ENCODE measurements around the gene THRB. TPM values are rescaled to one million over a fixed set of nuclear protein-coding genes. Genes with fewer than 3 reads are reported as not detected.
A peak's percentile ranks its signal among the peaks of the same experiment; 100 is the strongest.

THRB gene
- total RNA-seq, 1 donor from 2014 or later: 3.1 TPM

GRCh38 chr3:24235121-24235520, 259.5 kb downstream of the THRB start:
- peak; percentile 76 for DNase-seq (ENCODE audit: low read depth)
- H3K4me3 ChIP-seq (ENCODE audit: low read depth, low read length): no peak overlapping the region
- no peaks in the 10 kb centered on the region for H3K27me3 ChIP-seq (ENCODE audit: control insufficient read depth, insufficient read depth, low read length)
- no peak for TF ChIP-seq CTCF (IDR thresholded peaks at IDR 0.05; ENCODE audit: insufficient read depth, low read length, poor library complexity, severe bottlenecking)
- no peaks in the 10 kb centered on the region for H3K36me3 ChIP-seq (ENCODE audit: control insufficient read depth, insufficient read depth, low read length)

- H3K27me3 ChIP-seq (ENCODE audit: control insufficient read depth, insufficient read depth, low read length): no peaks in the 10 kb centered on the region
- TF ChIP-seq CTCF (IDR thresholded peaks at IDR 0.05; ENCODE audit: insufficient read depth, low read length, poor library complexity, severe bottlenecking): no peak
- DNase-seq (ENCODE audit: low read depth): no peak
- H3K4me3 ChIP-seq (ENCODE audit: low read depth, low read length): no peak overlapping the region
- no peaks in the 10 kb centered on the region for H3K36me3 ChIP-seq (ENCODE audit: control insufficient read depth, insufficient read depth, low read length)
These were observed 261.9 kb downstream of the THRB start for GRCh38 chr3:24232784-24233183.

DNA sequence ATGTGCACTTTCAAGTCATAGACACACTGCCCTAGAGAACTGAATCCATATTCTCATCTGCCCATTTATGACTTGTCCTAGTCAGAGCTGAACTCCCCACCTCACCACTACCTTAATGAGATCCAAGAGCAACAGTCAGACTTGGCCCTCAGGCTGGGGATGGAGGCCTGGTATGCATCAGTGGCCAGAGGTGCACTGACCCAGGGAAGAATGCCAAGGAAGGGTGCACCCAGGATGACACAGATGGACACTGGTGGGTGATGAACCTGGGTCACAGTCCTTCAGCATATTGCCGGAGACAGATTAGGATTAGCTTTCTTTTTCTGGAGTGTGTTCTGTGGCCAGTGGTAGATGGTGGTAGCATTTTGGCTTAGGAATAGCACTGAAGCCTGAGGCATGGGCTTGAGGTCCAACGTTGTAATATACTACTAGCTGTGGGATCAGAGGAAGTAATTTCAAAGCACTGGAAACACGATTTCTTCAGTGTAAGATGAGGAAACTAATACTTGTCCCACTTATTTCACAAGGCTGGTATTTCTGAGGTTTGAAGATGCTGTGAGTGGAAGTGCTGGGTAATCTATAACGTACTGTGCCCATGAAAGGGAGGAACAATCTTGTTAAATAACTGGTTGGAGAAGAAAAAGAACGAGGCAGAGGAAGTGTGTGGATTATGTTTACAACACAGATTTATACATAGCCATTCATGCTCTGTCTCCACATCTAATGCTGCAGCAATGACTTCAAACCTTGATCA, 265.0 kb downstream of the THRB start:
- no peak for TF ChIP-seq CTCF (IDR thresholded peaks at IDR 0.05; ENCODE audit: insufficient read depth, low read length, poor library complexity, severe bottlenecking)
- H3K36me3 ChIP-seq (ENCODE audit: control insufficient read depth, insufficient read depth, low read length): no peaks in the 10 kb centered on the region
- DNase-seq (ENCODE audit: low read depth): no peak

DNA sequence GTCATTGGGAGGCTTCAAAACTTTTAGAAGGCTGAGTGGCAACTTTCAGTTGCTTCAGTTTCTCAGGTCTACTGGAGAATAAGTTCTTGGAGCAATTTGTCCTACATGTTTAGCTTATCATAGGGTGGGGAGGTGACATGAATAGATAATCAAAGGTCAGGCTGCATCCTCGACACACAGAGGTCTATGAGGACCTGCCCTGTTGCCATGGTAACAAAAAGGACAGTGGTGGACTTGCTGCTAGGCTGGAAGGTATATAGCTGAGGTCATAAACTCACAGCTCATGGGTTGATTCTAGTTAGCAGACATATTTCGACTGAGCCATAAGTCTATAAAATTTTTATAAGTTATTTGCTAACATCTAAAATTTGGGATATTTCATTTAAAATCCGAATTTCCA, 267.0 kb downstream of the THRB start:
- Histone ChIP-seq H3K27me3 (ENCODE audit: control insufficient read depth, insufficient read depth, low read length) (no peaks in the 10 kb centered on the region), H3K36me3 (ENCODE audit: control insufficient read depth, insufficient read depth, low read length) (no peaks in the 10 kb centered on the region), H3K4me3 (ENCODE audit: low read depth, low read length) (no peak overlapping the region)
- no peak for DNase-seq (ENCODE audit: low read depth)
- no peak for TF ChIP-seq CTCF (IDR thresholded peaks at IDR 0.05; ENCODE audit: insufficient read depth, low read length, poor library complexity, severe bottlenecking)

More for the DNA sequence above, 265.0 kb downstream of the THRB start:
- Histone ChIP-seq H3K27me3 (ENCODE audit: control insufficient read depth, insufficient read depth, low read length) (no peaks in the 10 kb centered on the region), H3K4me3 (ENCODE audit: low read depth, low read length) (no peak overlapping the region)

DNA sequence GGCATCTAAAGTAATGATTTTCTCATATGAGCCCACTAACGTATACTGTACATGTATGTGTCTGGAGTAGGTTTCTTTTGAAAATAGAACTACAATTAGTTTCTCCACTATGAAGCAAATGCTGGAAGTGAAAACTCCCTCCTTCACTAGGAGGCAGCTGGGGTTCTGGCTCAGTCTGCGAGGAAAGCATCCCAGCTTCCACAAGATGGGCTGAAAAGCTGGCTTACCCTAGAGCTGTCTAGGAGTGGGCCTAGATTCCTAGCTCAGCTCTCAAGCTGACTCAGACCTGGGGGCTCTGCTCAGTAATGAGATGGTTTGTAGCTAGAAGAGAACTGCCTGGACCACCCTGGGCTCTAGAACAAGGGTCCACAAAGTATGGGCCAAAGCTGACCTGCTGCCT, 268.3 kb downstream of the THRB start:
- H3K4me3 ChIP-seq (ENCODE audit: low read depth, low read length): no peak overlapping the region
- H3K27me3 ChIP-seq (ENCODE audit: control insufficient read depth, insufficient read depth, low read length): no peaks in the 10 kb centered on the region
- no peaks in the 10 kb centered on the region for H3K36me3 ChIP-seq (ENCODE audit: control insufficient read depth, insufficient read depth, low read length)
- DNase-seq (ENCODE audit: low read depth): no peak
- TF ChIP-seq CTCF (IDR thresholded peaks at IDR 0.05; ENCODE audit: insufficient read depth, low read length, poor library complexity, severe bottlenecking): no peak
